ENCODE data around the gene SH3RF3. TPM values are rescaled to one million over a fixed set of nuclear protein-coding genes. Genes with fewer than 3 reads are reported as not detected.

Gene SH3RF3
- 0.19 TPM in 1 of 2 replicates, not detected in the other for polyA plus RNA-seq

DNA sequence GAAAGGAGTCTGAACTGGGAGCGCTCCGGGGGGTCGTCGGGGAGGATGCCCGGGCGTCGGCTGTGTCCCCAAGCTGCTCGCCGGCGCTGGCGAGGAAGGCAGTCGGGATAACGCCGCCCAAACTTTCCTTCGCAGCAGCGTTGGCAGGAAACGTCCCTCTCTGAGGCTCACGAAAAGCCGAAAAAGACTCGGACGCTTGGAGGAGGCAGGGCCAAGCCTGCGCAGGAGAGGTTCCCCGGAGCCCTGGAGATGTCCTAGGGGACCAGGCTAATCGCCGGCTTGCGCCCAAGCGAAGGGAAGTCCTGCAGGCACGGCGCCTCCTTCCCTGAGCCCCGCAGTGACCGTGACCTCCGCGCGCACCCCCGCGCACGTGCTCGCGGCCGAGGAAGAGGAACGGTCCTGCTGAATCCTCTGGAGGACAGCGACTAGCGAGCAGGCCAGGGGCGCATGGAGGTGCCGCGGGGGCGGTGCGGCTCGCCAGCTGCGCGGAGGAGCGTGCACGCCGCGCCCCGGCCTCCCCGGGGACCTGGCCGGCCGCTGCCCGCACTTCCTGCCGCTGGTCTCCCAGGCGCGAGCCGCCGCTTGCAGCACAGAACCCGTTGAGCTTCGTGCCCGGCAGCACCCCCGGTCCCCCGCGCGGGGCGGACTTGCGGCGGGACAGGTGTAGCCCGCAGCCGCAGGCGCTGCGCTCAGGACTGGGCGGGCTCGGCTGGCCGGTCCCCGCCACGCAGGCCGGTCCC is at the start of gene SH3RF3:
Gene SH3RF3 (plus strand): TSS at position 590 of the 740 bp plus-strand sequence.

Other genes with a start within 250 kb of the SH3RF3 start
- gene EDAR, start 140.0 kb upstream of the SH3RF3 start, polyA plus RNA-seq, result not detected in 2 replicates

Measured in Purkinje cell (primary cell).